Daoy (cell line): ENCODE data around the gene CHST11. TPM values are rescaled to one million over a fixed set of nuclear protein-coding genes. Genes with fewer than 3 reads are reported as not detected.

ENCODE experiments used
- DNase-seq: peaks from one replicate; pipeline ENCODE4 v3.0.0-alpha.2; 2015; ENCODE audit warnings: low read depth
- total RNA-seq: library from RNA; depleted of rRNA; stranded (reverse); fragments of >200 nt; shearing (Covaris generic); gene quantifications from 2 replicates; pipeline ENCODE4 v1.2.3, GENCODE V29; 2014

CHST11 gene
- total RNA-seq, 1 experiment from 2014 or later = 37.8 TPM

- no peak for DNase-seq
These were observed 261.7 kb downstream of the CHST11 start for GRCh38 chr12:104718304-104718929.

GRCh38 chr12:104719700-104720338 lies 263.1 kb downstream of the CHST11 start:
- DNase-seq = no peak

GRCh38 chr12:104720339-104721038 lies 263.7 kb downstream of the CHST11 start:
- no peak for DNase-seq

GRCh38 chr12:104721039-104721405 lies 264.3 kb downstream of the CHST11 start:
- no peak for DNase-seq

- DNase-seq = no peak
These were observed 265.2 kb downstream of the CHST11 start for GRCh38 chr12:104721936-104722335.

- no peak for DNase-seq
These were observed 266.1 kb downstream of the CHST11 start for GRCh38 chr12:104722601-104723534.

GRCh38 chr12:104723895-104724294 lies 267.1 kb downstream of the CHST11 start:
- no peak for DNase-seq

GRCh38 chr12:104724992-104725585 lies 268.3 kb downstream of the CHST11 start:
- DNase-seq = no peak

- no peak for DNase-seq
These were observed 268.9 kb downstream of the CHST11 start for GRCh38 chr12:104725610-104726009.

GRCh38 chr12:104727726-104728465 lies 271.1 kb downstream of the CHST11 start:
- DNase-seq = no peak

GRCh38 chr12:104729091-104729490 lies 272.3 kb downstream of the CHST11 start:
- DNase-seq = no peak

GRCh38 chr12:104729610-104730446 lies 273.1 kb downstream of the CHST11 start:
- no peak for DNase-seq

- no peak for DNase-seq
These were observed 274.0 kb downstream of the CHST11 start for GRCh38 chr12:104730763-104731162.

GRCh38 chr12:104733717-104734175 lies 277.0 kb downstream of the CHST11 start:
- DNase-seq = peak; percentile 37

- DNase-seq = no peak
These were observed 277.9 kb downstream of the CHST11 start for GRCh38 chr12:104734541-104735095.

GRCh38 chr12:104735801-104736200 lies 279.1 kb downstream of the CHST11 start:
- DNase-seq = no peak

- DNase-seq = peak; percentile 66
These were observed 279.6 kb downstream of the CHST11 start for GRCh38 chr12:104736307-104736706.

- no peak for DNase-seq
These were observed 280.4 kb downstream of the CHST11 start for GRCh38 chr12:104737113-104737512.

GRCh38 chr12:104737791-104738301 lies 281.1 kb downstream of the CHST11 start:
- no peak for DNase-seq
